HG03460 (cell line): Measurements from ENCODE around the gene MT1F.

Experiments used
- ATAC-seq: cut with Tn5 transposase; IDR thresholded peaks from one replicate; pipeline ENCODE4 v1.9.1; 2021; ENCODE audit not compliant: unreplicated experiment

MT1F gene

DNA sequence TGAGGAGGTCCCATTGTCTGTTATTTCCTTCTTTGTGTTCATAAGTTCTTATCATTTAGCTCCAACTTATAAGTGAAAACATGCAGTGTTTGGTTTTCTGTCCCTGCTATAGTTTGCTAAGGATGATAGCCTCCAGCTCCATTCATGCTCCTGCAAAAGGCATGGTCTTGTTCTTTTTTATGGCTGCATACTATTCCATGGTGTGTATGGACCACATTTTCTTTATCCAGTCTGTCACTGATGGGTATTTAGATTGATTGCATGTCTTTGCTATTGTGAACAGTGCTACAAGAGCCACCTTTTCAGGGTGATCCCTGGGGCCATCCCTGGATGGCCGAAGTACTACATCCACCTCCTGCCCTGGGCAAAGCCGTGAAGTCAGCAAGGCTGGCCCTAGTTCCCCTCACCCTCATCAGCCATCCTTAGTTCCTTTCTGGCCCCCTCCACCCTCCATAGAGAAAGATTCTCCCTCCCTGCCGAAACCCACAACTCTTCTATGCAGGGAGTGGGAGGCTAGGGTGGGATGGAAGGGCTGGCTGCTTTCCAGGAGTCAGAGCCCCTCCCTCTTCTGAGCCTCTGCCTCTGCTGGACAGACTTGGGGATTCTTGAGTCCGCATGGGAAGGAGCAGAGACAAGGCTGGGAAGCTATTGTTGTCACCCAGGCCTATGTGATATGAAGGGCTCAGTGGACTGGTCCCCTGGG, 32.8 kb downstream of the MT1F start:
- ATAC-seq: no peak

DNA sequence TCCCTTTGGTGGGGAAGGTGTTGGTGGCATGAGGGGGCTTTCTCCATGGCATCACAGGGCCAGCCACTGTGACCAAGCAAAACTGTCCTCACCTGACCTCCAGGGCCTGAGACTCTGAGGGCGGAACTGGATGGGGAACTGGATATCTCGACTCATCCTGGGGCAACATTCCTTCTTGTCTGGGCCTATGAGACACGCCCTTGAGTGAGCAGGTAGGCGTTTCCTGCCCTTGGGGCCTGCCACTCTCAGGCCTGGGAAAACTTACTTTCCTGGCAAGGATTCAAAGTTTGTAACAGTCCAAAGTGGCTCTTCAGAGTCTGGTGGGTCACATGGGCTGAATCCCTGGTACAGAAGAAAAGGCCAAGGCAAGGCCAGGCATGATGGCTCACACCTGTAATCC, 34.1 kb downstream of the MT1F start:
- no peak for ATAC-seq

DNA sequence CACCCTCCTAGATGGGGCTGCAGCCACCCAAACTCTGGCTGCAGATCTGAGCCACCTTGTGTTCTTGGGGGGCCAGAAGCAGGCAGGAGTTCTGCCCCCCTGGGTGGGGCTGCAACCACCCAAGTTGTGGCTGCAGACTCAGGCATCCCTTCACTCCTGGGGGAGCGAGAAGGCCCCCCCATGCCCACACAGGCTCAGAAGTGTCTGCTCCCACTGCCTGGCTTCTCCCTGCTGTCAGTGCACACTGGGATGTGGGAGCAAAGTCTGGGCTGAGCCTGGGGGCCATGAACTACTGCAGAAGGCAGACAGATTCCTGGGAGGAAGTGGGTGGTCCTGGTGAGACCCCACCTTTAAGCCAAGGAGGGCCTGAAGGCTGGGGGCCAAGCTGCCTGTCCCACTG, 37.5 kb downstream of the MT1F start:
- no peak for ATAC-seq

GRCh38 chr16:56697456-56698155, 39.8 kb downstream of the MT1F start:
- no peak for ATAC-seq

DNA sequence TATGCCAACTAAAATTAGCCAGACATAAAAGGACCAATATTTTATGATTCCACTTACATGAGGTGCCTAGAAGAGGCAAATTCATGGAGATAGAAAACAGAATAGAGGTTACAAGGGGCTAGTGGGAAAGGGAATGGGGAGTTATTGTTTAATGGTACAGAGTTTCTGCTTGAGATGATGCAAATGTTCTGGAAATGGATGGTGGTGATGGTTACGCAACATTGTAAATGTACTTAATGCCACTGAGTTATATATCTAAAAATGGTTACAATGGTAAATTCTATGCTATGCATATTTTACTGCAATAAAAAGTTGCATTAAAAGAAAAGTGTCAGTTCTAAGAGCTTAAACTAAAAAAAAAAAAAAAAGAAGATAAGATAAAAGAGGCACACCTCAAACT, 42.4 kb downstream of the MT1F start:
- no peak for ATAC-seq

- no peak for ATAC-seq
Measured at GRCh38 chr16:56700631-56701030, 42.9 kb downstream of the MT1F start.

GRCh38 chr16:56701534-56701933, 43.8 kb downstream of the MT1F start:
- no peak for ATAC-seq

GRCh38 chr16:56702836-56703235, 45.1 kb downstream of the MT1F start:
- ATAC-seq: no peak
